Tibial nerve (tissue), 4 donors: ENCODE results near the gene C1orf122. TPM values are rescaled to one million over a fixed set of nuclear protein-coding genes. Genes with fewer than 3 reads are reported as not detected.

Experiments used
- DNase-seq, 2 donors: peaks; one replicate each; pipeline ENCODE4 v3.0.0-alpha.2; 2019; ENCODE audit warnings: low spot score in 2 of 2
- H3K27ac ChIP-seq, 4 donors: fragments of 200-600 bp; sonication (generic) in 3 of 4; one replicate each; pipeline ENCODE4 v1.5.1; 2017 to 2019; ENCODE audit warnings: mild to moderate bottlenecking in 1 of 4
- H3K27me3 ChIP-seq, 2 donors: fragments of 200-600 bp; sonication (generic) in 1 of 2; one replicate each; pipeline versions ENCODE4 v1.5.1 to v1.6.0; 2017 to 2019
- H3K36me3 ChIP-seq, 3 donors: fragments of 200-600 bp; sonication (generic); one replicate each; pipeline ENCODE4 v1.5.1; 2018 to 2019
- H3K4me1 ChIP-seq, 4 donors: fragments of 200-600 bp; sonication (generic) in 3 of 4; one replicate each; pipeline ENCODE4 v1.5.1; 2017 to 2019
- H3K4me3 ChIP-seq, 4 donors: fragments of 200-600 bp; sonication (generic) in 3 of 4; one replicate each; pipeline ENCODE4 v1.5.1; 2017 to 2019; ENCODE audit warnings: mild to moderate bottlenecking in 1 of 4, moderate library complexity in 1 of 4
- H3K9me3 ChIP-seq, 4 donors: fragments of 200-600 bp; sonication (generic) in 3 of 4; one replicate each; pipeline ENCODE4 v1.5.1; 2017 to 2019
- EP300 ChIP-seq, 2 donors: sonication (generic); formaldehyde crosslinking; IDR thresholded peaks; one replicate each; pipeline ENCODE4 v1.6.1; 2017; ENCODE audit warnings: antibody characterized with exemption in 2 of 2, mild to moderate bottlenecking in 1 of 2
- POLR2A ChIP-seq, 2 donors: fragments of 450-650 bp; IDR thresholded peaks; one replicate each; pipeline ENCODE4 v1.6.1; 2017; ENCODE audit warnings: antibody characterized with exemption in 2 of 2, mild to moderate bottlenecking in 2 of 2, moderate library complexity in 2 of 2
- WGBS, 2 donors: methylation state at CpG; one replicate each; pipeline ENCODE4 v1.1.5; 2018; 5-methylcytosine and 5-hydroxymethylcytosine counted together
- total RNA-seq, 4 donors: library from RNA; depleted of rRNA; stranded (reverse); fragments of >200 nt; gene quantifications; one replicate each; pipeline ENCODE4 v1.1.0, GENCODE V29; 2016
- TF ChIP-seq, protein P1 (sequence below), 5 experiments: fragments of 200-600 bp in 3 of 5; fragments of 450-650 bp in 2 of 5; sonication (generic) in 3 of 5; IDR thresholded peaks; one replicate each; pipeline ENCODE4 v1.5.1; 2016 to 2019; ENCODE audit warnings: antibody characterized with exemption in 5 of 5, mild to moderate bottlenecking in 3 of 5, moderate library complexity in 2 of 5

The C1orf122 gene
- total RNA-seq, 4 donors from 2014 or later, result 80.6 to 132 (median 92.7) TPM

DNA sequence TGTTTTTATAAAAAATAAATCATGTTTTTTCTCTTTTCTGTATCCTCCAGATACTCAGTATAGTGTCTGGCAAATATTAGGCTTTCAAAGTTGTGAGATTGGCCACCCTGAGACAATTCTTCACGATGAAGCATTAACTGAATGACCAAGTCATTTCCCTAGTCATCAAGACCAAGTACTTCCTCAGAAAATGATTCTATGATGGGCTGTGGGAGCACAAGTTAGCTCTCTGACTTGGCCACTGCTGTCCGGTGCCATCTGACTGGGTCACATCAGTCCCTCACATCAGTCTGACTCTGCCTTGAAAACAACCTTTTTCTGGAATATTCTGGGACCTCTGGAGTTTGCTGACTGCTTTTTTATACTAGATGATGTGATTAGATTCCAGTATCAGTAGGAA, 13.9 kb downstream of the C1orf122 start:
- H3K4me1 ChIP-seq, result peaks cover 0 to 12% (median 4%) of the 10 kb centered on the region in 4 donors
- peaks cover 0 to 79% (median 16%) of the 10 kb centered on the region in 3 donors for H3K36me3 ChIP-seq
- no peak overlapping the region for H3K27ac ChIP-seq
- H3K27me3 ChIP-seq, result no peaks in the 10 kb centered on the region
- TF ChIP-seq EP300 (IDR thresholded peaks at IDR 0.05) (no peak), POLR2A (IDR thresholded peaks at IDR 0.05) (no peak)
- TF ChIP-seq, protein P1, sequence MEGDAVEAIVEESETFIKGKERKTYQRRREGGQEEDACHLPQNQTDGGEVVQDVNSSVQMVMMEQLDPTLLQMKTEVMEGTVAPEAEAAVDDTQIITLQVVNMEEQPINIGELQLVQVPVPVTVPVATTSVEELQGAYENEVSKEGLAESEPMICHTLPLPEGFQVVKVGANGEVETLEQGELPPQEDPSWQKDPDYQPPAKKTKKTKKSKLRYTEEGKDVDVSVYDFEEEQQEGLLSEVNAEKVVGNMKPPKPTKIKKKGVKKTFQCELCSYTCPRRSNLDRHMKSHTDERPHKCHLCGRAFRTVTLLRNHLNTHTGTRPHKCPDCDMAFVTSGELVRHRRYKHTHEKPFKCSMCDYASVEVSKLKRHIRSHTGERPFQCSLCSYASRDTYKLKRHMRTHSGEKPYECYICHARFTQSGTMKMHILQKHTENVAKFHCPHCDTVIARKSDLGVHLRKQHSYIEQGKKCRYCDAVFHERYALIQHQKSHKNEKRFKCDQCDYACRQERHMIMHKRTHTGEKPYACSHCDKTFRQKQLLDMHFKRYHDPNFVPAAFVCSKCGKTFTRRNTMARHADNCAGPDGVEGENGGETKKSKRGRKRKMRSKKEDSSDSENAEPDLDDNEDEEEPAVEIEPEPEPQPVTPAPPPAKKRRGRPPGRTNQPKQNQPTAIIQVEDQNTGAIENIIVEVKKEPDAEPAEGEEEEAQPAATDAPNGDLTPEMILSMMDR (IDR thresholded peaks at IDR 0.05), result no peak
- no peaks in the 10 kb centered on the region for H3K9me3 ChIP-seq
- DNase-seq, result no peak
- H3K4me3 ChIP-seq, result no peak overlapping the region
- WGBS, 2 donors, result 92 to 94% methylated on average over 2 of the region's 2 CpGs

DNA sequence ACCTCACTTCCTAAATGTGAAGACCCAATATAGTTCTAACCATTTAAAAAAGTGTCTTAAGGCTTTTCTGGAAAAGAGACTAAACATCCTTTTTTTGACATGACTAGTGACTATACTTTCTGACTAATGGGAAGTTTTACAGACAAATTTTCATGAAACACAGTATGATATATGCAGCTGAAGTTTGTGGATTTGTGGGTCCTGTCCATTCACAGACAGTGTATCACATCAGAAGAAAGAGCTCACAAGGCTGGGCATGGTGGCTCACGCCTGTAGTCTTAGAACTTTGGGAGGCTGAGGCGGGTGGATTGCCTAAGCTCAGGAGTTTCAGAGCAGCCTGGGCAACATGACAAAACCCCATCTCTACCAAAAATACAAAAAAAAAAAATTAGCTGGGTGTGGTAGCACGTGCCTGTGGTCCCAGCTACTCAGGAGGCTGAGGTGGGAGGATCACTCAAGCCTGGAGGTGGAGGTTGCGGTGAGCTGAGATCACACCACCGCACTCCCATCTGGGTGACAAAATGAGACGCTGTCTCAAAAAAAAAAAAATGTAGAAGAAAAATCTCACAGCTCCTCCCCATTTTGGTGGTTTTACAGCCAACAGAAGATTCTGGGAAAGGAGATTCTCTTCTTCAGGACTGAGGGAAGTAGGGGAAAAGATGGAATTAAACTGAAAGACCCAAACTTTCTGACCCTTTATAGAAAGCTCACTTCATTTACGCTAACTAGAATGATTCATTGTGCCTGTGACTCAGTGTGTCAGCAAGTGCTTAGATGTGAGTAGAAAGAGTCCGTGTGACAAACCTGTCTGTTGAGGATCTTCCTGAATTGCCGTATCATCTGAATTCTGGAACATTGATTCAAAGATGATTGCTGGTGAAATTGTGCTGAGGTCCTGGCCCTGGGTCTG, 15.6 kb downstream of the C1orf122 start:
- Histone ChIP-seq H3K4me1 (no peaks in the 10 kb centered on the region), H3K36me3 (peaks cover 0 to 93% (median 16%) of the 10 kb centered on the region in 3 donors), H3K9me3 (no peaks in the 10 kb centered on the region), H3K27me3 (no peaks in the 10 kb centered on the region), H3K27ac (no peak overlapping the region), H3K4me3 (no peak overlapping the region)
- DNase-seq, result no peak
- no peak for TF ChIP-seq EP300 (IDR thresholded peaks at IDR 0.05)
- TF ChIP-seq, protein P1 (IDR thresholded peaks at IDR 0.05), result no peak
- TF ChIP-seq POLR2A (IDR thresholded peaks at IDR 0.05), result no peak
- WGBS, 2 donors, result 84 to 89% methylated on average over 9 of the region's 9 CpGs

DNA sequence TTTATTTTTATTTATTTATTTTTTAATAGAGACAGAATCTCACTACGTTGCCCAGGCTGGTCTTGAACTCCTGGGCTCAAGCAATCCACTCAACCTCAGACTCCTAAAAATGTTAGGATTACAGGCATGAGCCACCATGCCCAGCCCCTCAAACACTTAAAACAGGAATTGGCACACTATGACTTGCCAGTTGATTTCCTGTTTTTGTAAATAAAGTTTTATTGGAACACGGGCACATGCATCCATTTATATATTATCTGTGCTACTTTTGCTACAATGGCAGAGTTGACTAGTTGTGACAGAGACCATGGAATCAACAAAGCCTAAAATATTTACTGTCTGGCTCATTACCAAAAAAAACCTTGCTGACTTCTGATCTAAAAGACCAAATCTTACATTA, 16.4 kb downstream of the C1orf122 start:
- WGBS, 2 donors, result 91 to 97% methylated on average over 2 of the region's 2 CpGs
- H3K4me3 ChIP-seq, result no peak overlapping the region
- H3K27me3 ChIP-seq, result no peaks in the 10 kb centered on the region
- DNase-seq, result no peak
- no peak overlapping the region for H3K27ac ChIP-seq
- H3K4me1 ChIP-seq, result no peaks in the 10 kb centered on the region
- TF ChIP-seq POLR2A (IDR thresholded peaks at IDR 0.05) (no peak), EP300 (IDR thresholded peaks at IDR 0.05) (no peak)
- TF ChIP-seq, protein P1 (IDR thresholded peaks at IDR 0.05), result no peak
- peaks cover 0 to 95% (median 16%) of the 10 kb centered on the region in 3 donors for H3K36me3 ChIP-seq
- H3K9me3 ChIP-seq, result no peaks in the 10 kb centered on the region

DNA sequence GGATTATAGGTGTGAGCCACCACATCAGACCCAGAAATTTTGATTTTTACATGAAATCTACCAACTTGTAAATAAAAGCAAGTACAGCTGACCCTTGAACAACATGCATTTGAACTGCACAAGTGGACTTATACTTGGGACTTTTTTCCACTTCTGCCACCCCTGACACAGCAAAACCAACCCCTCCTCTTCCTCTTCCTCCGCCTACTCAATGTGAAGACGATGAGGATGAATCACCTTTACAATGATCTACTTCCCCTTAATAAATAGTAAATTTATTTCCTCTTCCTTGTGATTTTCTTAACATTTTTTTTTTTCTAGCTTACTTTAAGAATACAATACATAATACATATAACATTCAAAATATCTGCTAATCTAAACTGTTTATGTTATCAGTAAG, 17.9 kb downstream of the C1orf122 start:
- Histone ChIP-seq H3K9me3 (no peaks in the 10 kb centered on the region), H3K27me3 (no peaks in the 10 kb centered on the region), H3K4me1 (no peaks in the 10 kb centered on the region), H3K4me3 (no peak overlapping the region), H3K27ac (no peak overlapping the region), H3K36me3 (peaks cover 0 to 95% (median 11%) of the 10 kb centered on the region in 3 donors)
- TF ChIP-seq, protein P1 (IDR thresholded peaks at IDR 0.05), result no peak
- TF ChIP-seq POLR2A (IDR thresholded peaks at IDR 0.05), result no peak
- no peak for TF ChIP-seq EP300 (IDR thresholded peaks at IDR 0.05)
- WGBS, 2 donors, result 76 to 81% methylated on average over 2 of the region's 2 CpGs
- DNase-seq, result no peak

DNA sequence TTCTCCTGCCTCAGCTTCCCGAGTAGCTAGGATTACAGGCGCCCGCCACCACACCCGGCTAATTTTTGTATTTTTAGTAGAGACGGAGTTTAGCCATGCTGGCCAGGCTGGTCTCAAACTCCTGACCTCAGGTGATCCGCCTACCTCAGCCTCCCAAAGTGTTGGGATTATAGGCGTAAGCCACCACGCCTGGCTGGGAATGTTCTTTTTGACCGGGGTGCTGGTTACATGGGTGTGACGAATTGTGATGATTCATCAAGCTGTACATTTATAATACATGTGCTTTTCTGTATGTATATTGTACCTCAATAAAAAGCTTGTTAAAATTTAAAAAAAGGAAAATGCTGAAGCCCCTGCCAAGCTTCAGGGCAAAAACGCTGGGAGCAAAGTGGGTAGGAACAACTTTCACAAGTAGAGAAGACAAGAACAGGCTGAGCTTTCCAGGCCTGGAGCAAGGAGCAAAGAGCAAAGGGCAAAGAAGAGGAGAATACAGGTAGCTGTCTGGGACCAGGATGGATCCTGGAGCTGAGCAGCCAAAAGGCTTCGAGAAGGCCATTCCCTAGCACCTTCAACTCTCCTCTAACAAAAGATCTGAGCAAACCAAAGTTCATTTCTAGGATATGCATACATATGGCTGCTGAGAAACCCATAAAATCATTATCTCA, 21.0 kb downstream of the C1orf122 start:
- peaks cover 0 to 94% (median 2%) of the 10 kb centered on the region in 3 donors for H3K36me3 ChIP-seq
- H3K9me3 ChIP-seq, result no peaks in the 10 kb centered on the region

More for the DNA sequence above, 21.0 kb downstream of the C1orf122 start:
- H3K4me3 ChIP-seq, result no peak overlapping the region
- TF ChIP-seq EP300 (IDR thresholded peaks at IDR 0.05), result no peak
- no peak for TF ChIP-seq POLR2A (IDR thresholded peaks at IDR 0.05)
- TF ChIP-seq, protein P1 (IDR thresholded peaks at IDR 0.05), result no peak
- H3K27me3 ChIP-seq, result no peaks in the 10 kb centered on the region
- no peak for DNase-seq
- WGBS, 2 donors, result 88 to 93% methylated on average over 12 of the region's 12 CpGs
- no peaks in the 10 kb centered on the region for H3K4me1 ChIP-seq
- no peak overlapping the region for H3K27ac ChIP-seq
